ENCODE data around the gene CDC34. TPM values are rescaled to one million over a fixed set of nuclear protein-coding genes. Genes with fewer than 3 reads are reported as not detected.

CDC34 gene
- polyA plus RNA-seq, 1 experiment, result 34.0 TPM

GRCh38 chr19:558770-559439 lies 27.3 kb downstream of the CDC34 start:
- no peak overlapping the region for H3K27ac ChIP-seq (ENCODE audit: low read depth, low read length)
- CTCF ChIA-PET, result no interaction called here
- H3K9me3 ChIP-seq (ENCODE audit: control insufficient read depth, insufficient read depth, low read length), result peaks cover 4% of the 10 kb centered on the region; the same call in 1 of the 2 replicates
- no peaks in the 10 kb centered on the region for H3K27me3 ChIP-seq (ENCODE audit: control insufficient read depth, insufficient read depth, low read length)
- H3K4me3 ChIP-seq (ENCODE audit: low read depth, low read length), result no peak overlapping the region
- DNase-seq (ENCODE audit: low read depth, low spot score), result no peak
- POLR2A ChIA-PET, result no interaction called here
- TF ChIP-seq, protein P1, sequence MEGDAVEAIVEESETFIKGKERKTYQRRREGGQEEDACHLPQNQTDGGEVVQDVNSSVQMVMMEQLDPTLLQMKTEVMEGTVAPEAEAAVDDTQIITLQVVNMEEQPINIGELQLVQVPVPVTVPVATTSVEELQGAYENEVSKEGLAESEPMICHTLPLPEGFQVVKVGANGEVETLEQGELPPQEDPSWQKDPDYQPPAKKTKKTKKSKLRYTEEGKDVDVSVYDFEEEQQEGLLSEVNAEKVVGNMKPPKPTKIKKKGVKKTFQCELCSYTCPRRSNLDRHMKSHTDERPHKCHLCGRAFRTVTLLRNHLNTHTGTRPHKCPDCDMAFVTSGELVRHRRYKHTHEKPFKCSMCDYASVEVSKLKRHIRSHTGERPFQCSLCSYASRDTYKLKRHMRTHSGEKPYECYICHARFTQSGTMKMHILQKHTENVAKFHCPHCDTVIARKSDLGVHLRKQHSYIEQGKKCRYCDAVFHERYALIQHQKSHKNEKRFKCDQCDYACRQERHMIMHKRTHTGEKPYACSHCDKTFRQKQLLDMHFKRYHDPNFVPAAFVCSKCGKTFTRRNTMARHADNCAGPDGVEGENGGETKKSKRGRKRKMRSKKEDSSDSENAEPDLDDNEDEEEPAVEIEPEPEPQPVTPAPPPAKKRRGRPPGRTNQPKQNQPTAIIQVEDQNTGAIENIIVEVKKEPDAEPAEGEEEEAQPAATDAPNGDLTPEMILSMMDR (IDR thresholded peaks at IDR 0.05; ENCODE audit: low read depth, low read length), result no peak

DNA sequence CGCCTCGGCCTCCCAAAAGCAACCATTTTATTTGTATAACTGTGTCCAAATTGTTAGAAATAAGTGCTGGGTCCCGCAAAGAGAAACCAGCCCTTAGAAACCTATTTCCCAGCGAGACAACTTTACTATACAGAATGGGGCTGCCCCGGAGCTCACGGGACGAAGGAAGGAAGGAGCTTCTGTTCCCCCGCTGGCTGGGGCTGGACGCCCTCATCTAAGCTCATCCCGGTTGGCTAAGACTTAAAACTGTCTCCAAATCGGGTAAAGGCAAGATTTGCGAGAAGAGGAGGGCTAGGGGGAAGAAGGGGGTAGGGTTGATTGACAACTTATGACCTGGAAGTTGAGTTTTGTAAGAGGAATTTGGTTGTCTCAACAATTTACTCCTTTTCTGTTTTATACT lies 28.6 kb downstream of the CDC34 start:
- ChIA-PET CTCF (no interaction called here), POLR2A (no interaction called here)
- H3K9me3 ChIP-seq (ENCODE audit: control insufficient read depth, insufficient read depth, low read length), result peaks cover 4% of the 10 kb centered on the region; the same call in 1 of the 2 replicates
- no peaks in the 10 kb centered on the region for H3K27me3 ChIP-seq (ENCODE audit: control insufficient read depth, insufficient read depth, low read length)
- TF ChIP-seq, protein P1 (IDR thresholded peaks at IDR 0.05; ENCODE audit: low read depth, low read length), result no peak
- DNase-seq (ENCODE audit: low read depth, low spot score), result no peak
- H3K27ac ChIP-seq (ENCODE audit: low read depth, low read length), result no peak overlapping the region
- no peak overlapping the region for H3K4me3 ChIP-seq (ENCODE audit: low read depth, low read length)

GRCh38 chr19:566403-566802 lies 34.8 kb downstream of the CDC34 start:
- no peak overlapping the region for H3K4me3 ChIP-seq (ENCODE audit: low read depth, low read length)
- TF ChIP-seq, protein P1 (IDR thresholded peaks at IDR 0.05; ENCODE audit: low read depth, low read length), result no peak
- no peak for DNase-seq (ENCODE audit: low read depth, low spot score)
- CTCF ChIA-PET, result interaction anchor here (0.5 to 1.5 kb wide), 3 partner anchors 56 to 174 kb away, joined by 4 read pairs; no protein-coding TSS in a partner anchor
- no peak overlapping the region for H3K27ac ChIP-seq (ENCODE audit: low read depth, low read length)
- POLR2A ChIA-PET, result interaction anchor here (0.7 kb wide), 1 partner anchor 40 kb away, joined by 4 read pairs; no protein-coding TSS in a partner anchor
- H3K9me3 ChIP-seq (ENCODE audit: control insufficient read depth, insufficient read depth, low read length), result peaks cover 5% of the 10 kb centered on the region; the same call in 1 of the 2 replicates
- H3K27me3 ChIP-seq (ENCODE audit: control insufficient read depth, insufficient read depth, low read length), result no peaks in the 10 kb centered on the region

DNA sequence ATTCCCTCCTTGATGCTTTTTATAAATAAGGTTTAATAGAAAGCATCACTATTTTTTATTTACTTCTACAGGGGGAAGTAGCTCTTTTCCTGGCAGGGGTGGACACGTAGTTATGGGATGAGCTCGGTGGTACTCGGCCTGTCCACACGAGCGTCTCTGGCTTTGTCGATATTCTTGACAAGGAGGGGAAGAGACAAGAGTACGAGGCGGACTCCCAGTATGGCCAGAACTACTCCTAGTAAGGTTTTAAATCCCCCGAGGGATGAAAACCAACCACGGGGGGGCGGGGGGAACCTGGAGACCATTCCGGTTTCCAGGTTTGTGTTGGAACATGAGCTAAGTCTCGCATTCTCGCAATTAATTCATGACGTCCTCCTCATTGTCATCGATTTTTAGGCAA lies 35.3 kb downstream of the CDC34 start:
- no peak overlapping the region for H3K4me3 ChIP-seq (ENCODE audit: low read depth, low read length)
- no peak overlapping the region for H3K27ac ChIP-seq (ENCODE audit: low read depth, low read length)
- peaks cover 5% of the 10 kb centered on the region; the same call in 1 of the 2 replicates for H3K9me3 ChIP-seq (ENCODE audit: control insufficient read depth, insufficient read depth, low read length)
- POLR2A ChIA-PET, result interaction anchor here (0.7 kb wide), 1 partner anchor 40 kb away, joined by 4 read pairs; no protein-coding TSS in a partner anchor
- CTCF ChIA-PET, result interaction anchor here (0.5 to 1.5 kb wide), 2 partner anchors 56 to 174 kb away, joined by 4 read pairs; no protein-coding TSS in a partner anchor
- no peak for DNase-seq (ENCODE audit: low read depth, low spot score)
- TF ChIP-seq, protein P1 (IDR thresholded peaks at IDR 0.05; ENCODE audit: low read depth, low read length), result no peak
- H3K27me3 ChIP-seq (ENCODE audit: control insufficient read depth, insufficient read depth, low read length), result no peaks in the 10 kb centered on the region

DNA sequence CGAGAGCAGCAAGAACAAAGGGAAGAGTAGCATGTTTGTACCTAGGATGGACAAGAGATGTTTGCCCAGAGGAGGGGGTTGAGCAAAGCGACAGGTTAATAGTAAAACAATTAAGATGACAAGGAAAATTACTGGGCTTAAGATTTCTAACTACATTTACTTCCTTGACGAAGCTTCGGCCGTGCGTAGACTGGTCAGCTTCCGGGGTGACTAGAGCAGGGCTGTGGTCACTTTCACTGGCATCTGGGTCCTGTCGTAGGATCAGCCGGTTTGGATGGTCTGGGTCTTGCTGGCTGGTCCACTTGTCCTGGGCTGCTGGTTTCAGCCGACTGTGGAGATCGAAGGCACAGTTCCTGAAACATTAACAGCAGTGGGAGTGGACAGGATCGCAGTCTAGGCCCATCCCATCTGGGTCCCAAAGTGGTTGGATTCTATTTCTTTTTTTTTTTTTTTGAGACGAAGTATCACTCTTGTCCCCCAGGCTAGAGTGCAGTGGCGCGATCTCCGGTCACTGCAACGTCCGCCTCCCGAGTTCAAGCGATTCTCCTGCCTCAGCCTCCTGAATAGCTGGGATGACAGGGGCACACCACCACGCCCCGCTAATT lies 35.8 kb downstream of the CDC34 start:
- Histone ChIP-seq H3K27me3 (ENCODE audit: control insufficient read depth, insufficient read depth, low read length) (no peaks in the 10 kb centered on the region), H3K9me3 (ENCODE audit: control insufficient read depth, insufficient read depth, low read length) (peaks cover 5% of the 10 kb centered on the region; the same call in 1 of the 2 replicates), H3K4me3 (ENCODE audit: low read depth, low read length) (no peak overlapping the region), H3K27ac (ENCODE audit: low read depth, low read length) (no peak overlapping the region)
- CTCF ChIA-PET, result no interaction called here
- TF ChIP-seq, protein P1 (IDR thresholded peaks at IDR 0.05; ENCODE audit: low read depth, low read length), result no peak
- DNase-seq (ENCODE audit: low read depth, low spot score), result no peak
- POLR2A ChIA-PET, result no interaction called here
